ENCODE results near the gene TMA7B.

TMA7B gene

DNA sequence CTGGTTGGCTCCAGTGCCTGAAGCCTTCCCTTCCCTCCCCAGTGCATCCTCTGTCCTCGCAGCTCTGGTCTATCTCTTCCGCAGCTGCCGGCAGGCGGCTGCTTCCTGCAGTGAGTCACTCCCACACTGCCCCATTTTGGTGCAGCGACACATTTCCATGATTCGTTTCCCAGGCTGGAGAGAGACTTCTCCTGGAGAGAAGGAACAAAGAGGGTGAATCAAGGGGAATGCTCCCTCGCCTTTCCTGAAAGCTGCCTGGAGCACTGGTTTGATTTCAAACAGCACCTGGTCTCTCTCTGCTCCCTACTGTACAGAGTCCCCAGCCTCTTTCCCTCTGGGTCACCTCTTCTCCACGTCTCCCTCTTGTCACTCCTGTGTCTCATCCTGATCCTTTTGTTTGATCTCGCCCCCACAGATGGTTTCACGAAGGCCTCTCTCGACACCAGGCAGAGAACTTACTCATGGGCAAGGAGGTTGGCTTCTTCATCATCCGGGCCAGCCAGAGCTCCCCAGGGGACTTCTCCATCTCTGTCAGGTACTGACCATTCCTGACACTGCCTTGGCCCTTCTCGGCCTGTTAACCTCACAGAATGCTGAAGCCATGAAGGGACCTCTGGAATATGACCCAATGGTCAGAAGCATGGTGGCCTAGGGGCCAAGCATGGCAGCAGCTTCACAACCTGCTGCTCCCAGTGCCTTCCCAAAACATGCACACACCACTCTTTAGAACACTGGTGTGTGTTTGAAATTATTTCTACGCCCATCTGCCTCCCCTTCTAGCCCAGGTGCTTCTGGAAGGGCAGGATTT is at the start of gene TMA7B:
TSS of gene TMA7B (plus strand) at position 758 of the 808 bp plus-strand sequence. CDS start 3,978 bp downstream, outside the sequence.
- H3K4me3 ChIP-seq (ENCODE audit: low read depth, low read length): no peak within 1 kb of the TSS

DNA sequence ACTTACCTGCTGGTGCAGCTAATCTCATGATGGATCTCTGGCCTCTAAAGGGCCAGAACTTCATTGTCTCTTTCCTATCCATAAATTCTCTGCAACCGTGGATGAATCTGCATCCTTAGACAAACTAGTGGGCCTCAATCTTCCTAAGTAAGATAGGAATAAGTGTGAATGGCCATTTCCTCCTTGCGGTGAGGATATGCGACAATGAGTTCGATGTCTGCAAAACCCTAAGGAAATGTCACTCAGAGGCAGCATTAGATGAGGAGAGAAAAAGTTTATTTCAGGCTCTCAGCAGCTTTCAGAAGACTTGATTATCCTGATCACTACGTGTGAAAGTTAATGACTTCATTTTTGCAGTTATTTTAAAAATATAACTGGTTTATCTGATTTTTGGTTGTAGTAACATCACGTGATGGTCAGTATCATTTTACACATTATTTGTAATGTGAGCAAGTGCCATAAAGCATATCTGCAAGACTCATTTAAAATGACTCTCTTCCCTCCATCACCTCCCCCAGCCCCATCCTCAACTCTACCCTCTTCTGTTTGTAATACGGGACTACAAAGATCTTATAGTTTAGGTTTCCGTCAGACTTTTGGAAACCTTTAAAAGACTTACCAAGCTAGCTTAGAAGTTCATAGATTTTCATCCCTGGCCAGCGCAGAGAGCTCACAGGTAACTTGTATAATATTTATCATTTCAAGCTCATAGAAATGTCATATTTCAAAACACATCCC is 49.2 kb upstream of the TMA7B start:
- no peak overlapping the region for H3K4me3 ChIP-seq (ENCODE audit: low read depth, low read length)

DNA sequence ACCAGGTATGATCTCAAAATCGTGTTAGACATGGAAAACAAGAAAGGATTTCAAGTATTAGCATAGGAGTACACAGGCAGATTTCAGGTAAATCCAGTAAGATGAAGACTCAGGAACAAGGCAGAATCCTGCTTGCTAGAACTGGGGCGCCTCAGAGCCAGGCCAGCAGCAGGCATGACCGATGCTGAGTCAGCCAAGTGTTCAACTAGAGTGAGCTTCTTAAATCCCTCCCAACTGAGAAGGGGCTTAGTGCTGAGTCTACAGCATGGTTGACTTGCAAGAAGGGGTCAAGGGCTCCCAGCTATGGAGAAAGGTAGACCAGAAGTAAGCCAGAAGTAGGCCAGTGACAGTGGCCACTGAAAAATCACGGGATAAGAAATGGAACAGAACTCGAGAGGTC is 46.9 kb upstream of the TMA7B start:
- H3K4me3 ChIP-seq (ENCODE audit: low read depth, low read length): no peak overlapping the region

DNA sequence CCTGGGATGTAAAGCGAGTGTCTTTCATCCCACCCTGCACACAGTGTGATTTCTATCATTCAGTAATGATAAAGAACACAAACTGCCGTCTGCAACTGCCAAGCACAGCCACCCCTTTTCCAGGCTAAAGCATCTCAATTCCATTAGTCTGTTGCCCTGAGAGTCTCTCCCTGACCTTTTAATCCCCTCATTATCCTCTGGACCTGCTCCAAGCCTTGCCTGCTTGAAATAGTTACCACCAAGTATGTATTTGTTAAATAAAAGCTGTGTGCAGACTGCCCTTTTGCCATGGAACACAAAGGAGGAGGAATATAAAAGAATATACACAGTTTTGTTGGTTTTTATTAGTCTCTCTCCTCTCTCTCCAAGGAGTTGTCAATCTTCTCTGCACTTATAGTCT is 46.3 kb upstream of the TMA7B start:
- no peak overlapping the region for H3K4me3 ChIP-seq (ENCODE audit: low read depth, low read length)

DNA sequence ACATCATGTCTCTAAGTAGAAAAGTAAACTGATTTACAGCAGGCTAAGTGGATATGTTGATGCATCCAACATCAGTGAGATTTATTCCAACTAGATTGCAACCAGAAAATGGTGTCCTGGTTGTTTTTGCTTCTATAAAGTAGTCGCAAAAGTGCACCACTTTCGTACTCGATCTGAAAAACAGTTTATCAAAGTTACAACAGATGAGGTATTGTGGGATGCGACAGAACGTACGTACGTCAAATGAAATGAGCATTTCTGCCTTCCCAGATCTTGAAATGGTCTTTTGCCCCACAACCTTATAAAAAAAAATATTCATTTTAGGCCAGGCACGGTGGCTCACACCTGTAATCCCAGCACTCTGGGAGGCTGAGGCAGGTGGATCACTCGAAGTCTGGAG is 45.6 kb upstream of the TMA7B start:
- no peak overlapping the region for H3K4me3 ChIP-seq (ENCODE audit: low read depth, low read length)

DNA sequence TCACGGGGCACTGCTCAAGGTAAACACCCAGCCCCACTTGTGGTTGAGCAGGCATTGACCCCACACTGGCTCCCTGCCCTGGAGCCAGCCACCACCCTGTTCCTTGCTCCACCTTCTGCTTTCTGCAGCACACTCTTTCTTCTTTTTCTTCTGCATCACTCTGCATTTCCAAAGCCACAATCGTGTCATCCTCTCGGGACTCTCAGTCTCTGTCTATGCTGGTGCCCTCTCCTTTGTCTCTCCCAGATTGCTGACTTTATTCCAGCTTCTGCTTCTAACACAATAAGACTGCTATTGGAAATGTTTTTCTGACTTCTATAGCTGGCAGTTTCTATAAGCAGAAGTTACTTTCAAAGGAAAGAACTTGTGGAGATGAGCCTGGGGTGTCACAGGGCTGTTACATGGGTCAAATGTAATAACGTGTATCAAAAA is 44.9 kb upstream of the TMA7B start:
- no peak overlapping the region for H3K4me3 ChIP-seq (ENCODE audit: low read depth, low read length)

DNA sequence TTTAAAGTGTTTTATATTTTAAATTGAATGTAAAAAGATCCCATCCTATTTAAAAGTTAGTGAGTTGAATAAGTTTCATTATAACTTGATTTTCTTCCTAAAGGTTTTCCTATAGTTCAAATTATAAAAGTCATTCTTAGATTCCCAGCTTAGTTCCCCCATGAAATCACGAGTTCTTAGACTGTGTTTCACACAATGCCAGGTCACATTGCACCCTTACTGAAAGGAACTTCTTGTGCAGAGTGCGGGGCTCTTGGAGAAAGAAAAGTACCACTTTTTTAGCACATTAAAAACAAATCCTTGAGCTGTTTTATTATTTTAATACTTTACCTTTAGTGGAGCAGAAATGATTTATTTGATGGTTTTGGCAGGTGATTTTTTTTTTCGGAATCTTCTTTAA is 43.7 kb upstream of the TMA7B start:
- H3K4me3 ChIP-seq (ENCODE audit: low read depth, low read length): no peak overlapping the region

DNA sequence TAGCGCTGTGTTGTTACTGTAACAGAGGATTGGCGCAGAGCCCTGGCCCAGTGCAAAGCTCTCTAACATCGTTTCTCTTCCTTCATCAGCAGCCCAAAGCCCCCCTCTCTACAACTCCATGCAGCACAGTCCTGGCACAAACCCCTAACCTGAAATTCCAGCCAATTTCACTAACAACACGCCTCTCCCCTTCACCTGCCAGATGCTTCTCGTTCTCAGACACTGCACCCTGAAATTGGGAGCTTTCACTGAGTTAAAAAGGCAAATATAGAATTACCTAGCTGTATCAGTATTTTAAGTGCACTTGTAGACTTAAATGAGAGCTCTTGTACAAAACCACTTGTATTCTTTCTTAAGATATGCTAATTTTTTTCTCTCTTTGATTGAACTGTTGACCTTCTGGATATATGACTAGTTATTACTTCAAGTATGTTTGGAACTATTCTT is 43.0 kb upstream of the TMA7B start:
- H3K4me3 ChIP-seq (ENCODE audit: low read depth, low read length): no peak overlapping the region

DNA sequence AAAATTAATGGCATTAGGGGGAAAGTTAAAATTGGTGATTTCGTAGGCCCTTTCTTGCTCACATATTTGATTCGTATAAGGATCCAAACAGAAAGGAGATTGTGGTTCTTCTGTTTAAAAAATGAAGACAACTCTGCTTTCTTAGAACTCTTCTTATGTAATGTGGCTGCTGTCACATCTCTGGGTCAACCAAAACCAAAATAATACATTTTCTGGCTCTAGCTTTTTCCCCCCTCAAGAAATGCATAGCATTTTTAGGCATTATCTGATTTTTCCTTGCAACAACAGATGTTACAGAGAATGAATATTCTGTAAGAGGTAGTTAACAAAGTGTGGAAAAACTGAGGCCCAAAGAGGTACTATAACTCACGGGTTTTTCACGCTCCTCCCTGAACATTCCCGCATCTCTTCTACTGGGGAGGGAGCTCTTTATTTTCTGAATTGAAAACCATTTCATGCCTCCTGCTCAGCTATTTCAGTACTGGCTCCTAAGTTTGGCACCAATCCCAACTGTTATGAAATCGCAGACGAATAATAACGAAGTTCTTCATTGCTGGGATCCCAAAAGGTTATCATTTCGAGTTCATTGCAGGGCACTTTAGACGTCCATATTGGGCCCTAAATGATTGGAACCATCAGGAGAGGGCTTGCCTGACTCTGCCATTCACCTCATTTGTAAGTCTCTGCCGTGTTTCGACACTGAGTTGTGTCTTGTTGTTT is 42.3 kb upstream of the TMA7B start:
- H3K4me3 ChIP-seq (ENCODE audit: low read depth, low read length): no peak overlapping the region

DNA sequence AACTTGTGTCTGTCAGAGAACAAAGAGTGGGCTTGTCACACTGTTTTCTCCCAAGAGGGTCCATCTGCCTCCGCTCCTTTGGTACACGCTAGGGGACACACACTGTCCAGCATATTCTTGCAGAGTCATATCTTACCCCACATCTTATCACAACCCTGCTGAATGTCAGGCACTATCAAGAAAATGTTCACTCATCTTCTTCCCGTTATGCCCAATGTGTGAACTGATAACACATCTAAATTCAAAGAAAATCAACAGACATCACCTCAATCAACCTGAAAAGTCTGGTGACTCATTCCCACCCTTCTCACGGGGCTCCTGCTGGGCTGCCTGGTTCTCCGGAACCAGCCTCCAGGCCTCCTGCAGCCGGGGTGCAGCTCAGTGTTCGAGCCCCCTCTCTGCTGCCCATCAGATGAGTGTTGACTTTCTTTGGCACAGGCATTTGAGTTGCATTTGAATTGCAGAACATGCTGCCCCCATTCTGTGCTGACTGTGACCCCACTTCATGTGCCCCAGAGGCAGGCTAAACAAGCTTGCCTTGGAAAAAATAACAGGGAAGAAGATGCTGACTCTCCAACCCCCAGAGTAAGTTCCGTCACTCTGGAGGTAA is 40.0 kb upstream of the TMA7B start:
- no peak overlapping the region for H3K4me3 ChIP-seq (ENCODE audit: low read depth, low read length)

DNA sequence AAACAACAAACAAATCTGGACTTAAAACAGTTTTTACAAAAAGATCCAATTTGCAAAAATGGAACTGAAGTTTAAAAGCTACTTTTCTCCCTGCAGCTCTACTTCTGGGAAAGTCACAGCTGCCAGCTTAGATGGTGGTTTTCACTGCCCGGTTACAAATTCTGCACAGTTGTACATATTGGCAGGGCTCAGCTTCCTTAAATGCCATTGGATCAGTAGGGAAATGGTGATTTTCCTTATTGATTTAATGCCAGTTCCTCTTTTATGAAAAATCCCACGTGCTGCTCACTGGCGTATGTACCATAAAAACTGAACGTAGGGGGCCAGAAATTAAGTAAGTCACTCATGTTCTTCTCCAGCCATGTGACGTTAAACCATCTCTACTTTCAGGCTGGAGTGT is 36.5 kb upstream of the TMA7B start:
- H3K4me3 ChIP-seq (ENCODE audit: low read depth, low read length): no peak overlapping the region

DNA sequence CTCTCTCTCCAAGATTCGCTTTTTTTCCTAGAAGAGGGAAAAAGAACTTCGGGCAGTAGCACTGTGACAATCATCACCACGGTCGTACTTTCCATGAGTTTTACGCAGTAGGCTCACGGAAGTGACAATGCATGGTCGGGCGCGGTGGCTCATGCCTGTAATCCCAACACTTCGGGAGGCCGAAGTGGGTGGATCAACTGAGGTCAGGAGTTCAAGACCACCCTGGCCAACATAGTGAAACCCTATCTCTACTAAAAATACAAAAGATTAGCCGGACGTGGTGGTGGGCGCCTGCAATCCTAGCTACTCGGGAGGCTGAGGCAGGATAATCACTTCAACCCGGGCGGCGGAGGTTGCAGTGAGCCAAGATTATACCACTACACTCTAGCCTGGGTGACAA is 35.9 kb upstream of the TMA7B start:
- H3K4me3 ChIP-seq (ENCODE audit: low read depth, low read length): no peak overlapping the region

DNA sequence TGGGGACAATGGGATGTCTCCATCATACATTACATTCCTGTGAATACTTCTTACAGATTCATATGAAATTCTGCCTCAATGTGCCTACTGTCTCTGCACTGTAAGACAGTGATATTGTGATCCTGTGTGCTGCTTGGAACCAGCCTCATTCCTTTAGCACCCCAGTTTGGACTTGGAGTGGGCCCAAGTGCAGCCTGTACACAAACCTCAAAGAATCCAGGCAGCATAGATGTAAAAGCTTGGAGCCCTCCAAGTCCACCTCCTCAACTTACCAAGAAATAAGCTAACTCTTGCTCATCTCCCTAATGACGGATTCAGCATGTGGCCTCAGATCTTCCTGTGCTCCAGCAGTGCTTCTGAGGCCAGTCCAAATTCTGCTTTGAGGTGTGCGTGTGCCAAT is 34.9 kb upstream of the TMA7B start:
- no peak overlapping the region for H3K4me3 ChIP-seq (ENCODE audit: low read depth, low read length)

DNA sequence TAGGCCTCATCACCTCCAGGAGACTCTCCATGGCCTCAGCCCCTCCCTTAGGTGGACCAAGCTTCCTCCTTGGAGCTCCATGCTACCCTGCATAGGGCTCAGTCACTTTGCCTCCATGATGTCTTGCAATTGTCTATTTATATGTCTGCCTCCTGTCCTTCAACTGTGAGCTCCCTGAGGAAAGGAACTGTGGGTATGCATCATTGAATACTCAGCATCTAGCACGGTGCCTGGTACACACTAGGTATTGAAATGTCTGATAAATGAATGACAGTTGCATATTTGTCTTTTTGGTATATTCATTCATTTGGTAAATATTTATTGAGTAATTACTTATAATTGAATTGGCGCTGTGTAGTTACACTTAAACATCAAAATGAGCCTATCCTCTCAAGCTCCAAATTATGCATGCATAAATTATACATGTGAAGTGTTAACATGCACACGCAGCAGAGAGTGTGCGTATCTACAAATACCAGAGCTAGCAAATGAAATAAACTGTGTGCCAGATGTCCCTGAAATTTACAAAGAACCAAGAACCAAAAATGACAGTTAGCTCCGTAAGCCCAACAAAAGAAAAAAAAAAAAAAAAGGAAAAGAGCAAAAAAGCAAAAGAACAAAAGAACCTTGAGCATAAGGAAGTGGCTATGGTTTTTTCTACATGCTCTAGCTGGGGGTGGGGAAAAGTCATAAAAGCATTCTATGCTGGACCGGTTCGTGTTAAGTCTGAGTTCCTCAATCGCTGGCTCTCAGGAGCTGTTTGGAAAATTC is 34.1 kb upstream of the TMA7B start:
- H3K4me3 ChIP-seq (ENCODE audit: low read depth, low read length): no peak overlapping the region

DNA sequence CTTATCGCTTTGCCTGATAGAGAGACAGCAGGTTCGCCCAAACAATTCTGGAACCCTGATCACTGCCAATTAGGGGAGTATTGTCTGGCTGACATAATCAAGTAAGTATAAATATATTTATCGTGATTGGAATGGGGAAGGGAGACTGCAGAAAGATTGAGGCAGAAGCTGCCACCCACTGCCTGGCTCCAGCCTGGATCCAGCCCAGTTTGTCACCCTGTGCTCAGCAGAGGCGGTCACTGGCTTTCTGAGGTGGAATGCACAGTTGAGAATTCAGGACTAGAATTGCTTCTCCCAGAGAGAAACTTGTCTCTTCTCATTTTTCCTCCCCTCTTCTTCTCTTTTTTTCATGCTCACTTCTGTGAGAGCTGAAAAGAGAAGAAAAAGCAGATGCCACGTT is 33.4 kb upstream of the TMA7B start:
- no peak overlapping the region for H3K4me3 ChIP-seq (ENCODE audit: low read depth, low read length)

DNA sequence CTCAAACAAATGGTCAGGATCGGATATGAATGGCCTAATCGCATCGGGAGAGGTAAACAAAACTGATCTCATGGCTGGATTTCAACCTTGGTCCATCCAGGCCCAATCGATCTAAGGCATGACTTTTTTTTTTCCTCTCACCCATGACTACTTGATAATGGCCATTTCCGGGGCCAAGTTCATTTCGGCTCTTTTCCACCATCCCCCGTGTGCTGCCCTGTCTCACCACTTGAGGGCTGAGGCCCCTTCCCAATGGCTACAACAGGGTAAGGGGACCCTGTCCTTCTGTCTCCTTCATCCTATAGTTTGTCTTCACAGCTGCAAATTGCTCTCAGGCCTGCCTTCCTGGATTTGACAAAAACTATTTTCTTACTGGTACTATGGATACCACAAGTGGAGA is 32.7 kb upstream of the TMA7B start:
- no peak overlapping the region for H3K4me3 ChIP-seq (ENCODE audit: low read depth, low read length)

DNA sequence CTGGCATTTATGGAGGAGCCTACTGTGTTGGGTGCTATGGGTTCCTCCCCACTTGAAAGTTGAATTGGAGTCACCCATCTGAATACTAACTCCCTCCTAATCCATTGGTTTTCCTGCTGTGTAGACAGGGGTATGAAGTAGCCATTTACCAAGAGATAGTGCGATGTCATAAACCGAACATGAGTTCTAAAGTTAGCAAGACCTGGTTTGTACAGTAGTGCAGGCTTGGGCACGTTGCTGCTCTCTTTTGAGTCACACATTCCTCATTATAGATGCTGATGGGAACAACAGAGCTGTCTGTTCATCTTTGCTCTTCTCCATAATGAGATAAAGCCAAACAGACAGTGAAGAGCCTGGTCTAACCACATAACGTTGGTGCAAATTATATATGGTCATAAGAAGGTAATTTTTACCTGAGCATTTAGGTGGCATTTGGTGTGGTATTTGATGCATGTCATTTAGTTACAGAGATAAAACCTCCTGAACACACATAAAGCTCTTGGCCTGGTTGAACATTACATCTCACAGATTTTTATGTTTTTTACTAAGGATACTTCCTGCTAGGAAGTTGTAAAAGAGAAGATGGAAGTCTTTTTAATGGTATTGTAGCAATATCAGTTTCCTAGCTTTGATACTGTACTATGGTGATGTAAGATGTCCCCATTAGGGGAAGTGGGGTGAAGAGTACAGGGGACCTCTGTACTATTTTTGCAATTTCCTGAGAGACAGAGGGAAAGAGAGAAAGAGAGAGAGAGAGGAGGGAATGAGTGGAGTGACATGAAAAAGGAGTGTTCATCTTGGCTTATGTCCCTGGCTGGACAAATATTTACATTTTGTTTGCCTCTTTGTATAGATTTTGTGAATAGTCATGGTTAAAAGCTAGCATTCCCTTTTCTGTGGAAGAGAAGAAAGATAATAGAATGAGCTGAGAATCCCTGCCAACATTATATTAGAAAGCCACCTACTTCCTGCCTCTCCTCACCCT is 31.4 kb upstream of the TMA7B start:
- H3K4me3 ChIP-seq (ENCODE audit: low read depth, low read length): no peak overlapping the region

DNA sequence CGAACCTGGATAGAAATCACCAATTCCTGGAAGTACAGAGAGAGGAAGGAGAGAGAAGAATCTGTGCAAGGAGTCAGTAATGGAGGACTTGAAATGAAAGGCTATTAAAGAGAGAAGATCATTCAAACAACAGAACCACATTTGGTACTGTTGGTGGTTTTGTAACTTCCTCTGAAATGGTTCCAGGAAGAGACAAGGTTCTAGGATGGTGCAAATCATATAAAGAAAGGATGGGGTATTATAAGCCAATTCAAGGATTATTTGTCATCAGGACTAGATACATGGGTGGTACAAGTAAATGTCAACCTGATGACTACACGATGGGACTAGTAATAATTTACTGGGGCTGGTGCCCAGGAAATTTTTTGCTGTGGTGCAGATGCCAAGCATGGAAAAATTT is 28.9 kb upstream of the TMA7B start:
- H3K4me3 ChIP-seq (ENCODE audit: low read depth, low read length): no peak overlapping the region

DNA sequence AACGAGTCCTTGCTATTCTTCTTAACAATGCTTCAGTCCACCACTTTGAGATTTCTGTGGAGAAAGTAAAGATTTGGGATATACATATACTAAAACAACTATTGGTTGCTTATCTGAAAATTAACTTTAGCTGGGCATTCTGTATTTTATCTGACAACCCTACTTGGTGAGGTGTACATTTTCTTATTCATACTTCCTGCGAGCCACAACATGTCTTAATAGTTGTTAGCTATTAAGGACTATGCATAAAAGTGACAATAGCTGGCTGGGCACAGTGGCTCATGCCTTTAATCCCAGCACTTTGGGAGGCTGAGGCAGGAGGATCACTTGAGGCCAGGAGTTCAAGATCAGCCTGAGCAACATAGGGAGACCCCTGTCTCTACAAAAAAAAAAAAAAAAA is 28.0 kb upstream of the TMA7B start:
- H3K4me3 ChIP-seq (ENCODE audit: low read depth, low read length): no peak overlapping the region

All from iPS-11a (cell line).